OCI-LY7 (cell line): ENCODE measurements around the gene MTMR10.

Experiments used
- EZH2phosphoT487 ChIP-seq: fragments of 200-600 bp; sonication (generic); IDR thresholded peaks from 2 replicates; pipeline ENCODE4 v1.6.1; 2018; ENCODE audit warnings: low read depth, borderline replicate concordance, mild to moderate bottlenecking, mixed run types, antibody characterized with exemption, low read length, moderate library complexity, mixed read lengths
- TF ChIP-seq, protein P1 (sequence below): fragments of 200-600 bp; sonication (generic); conservative IDR thresholded peaks from 2 replicates; pipeline ENCODE4 v1.5.1; 2014; ENCODE audit warnings: mild to moderate bottlenecking, antibody characterized with exemption, low read length, moderate library complexity, mixed read lengths

DNA sequence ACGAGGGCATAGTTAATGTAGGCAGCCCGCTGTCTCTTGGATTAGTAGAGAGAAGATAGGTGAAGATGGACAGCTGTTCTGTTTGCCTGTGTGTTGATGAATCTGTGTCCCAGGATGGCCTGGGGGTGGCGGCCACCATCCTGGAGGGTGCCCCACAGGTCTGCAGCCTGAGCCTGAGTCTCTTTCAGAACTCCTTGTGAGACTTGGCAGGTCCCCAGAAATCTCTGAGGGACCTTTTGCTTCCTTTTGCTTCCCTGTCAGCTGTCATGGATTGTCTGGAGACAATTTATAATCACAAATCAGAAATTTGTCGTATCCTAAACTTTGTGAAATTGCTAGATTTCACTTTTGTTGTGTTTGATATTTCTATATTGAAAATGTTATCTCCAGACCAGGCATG is 70.3 kb downstream of the MTMR10 start:
- TF ChIP-seq, protein P1, sequence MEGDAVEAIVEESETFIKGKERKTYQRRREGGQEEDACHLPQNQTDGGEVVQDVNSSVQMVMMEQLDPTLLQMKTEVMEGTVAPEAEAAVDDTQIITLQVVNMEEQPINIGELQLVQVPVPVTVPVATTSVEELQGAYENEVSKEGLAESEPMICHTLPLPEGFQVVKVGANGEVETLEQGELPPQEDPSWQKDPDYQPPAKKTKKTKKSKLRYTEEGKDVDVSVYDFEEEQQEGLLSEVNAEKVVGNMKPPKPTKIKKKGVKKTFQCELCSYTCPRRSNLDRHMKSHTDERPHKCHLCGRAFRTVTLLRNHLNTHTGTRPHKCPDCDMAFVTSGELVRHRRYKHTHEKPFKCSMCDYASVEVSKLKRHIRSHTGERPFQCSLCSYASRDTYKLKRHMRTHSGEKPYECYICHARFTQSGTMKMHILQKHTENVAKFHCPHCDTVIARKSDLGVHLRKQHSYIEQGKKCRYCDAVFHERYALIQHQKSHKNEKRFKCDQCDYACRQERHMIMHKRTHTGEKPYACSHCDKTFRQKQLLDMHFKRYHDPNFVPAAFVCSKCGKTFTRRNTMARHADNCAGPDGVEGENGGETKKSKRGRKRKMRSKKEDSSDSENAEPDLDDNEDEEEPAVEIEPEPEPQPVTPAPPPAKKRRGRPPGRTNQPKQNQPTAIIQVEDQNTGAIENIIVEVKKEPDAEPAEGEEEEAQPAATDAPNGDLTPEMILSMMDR, result no peak
- no peak for TF ChIP-seq EZH2phosphoT487
